Right lobe of liver (tissue), 6 donors: Measurements from ENCODE around the gene PRKAR1B. TPM values are rescaled to one million over a fixed set of nuclear protein-coding genes. Genes with fewer than 3 reads are reported as not detected.
"Not testable (repeated sequence)": the region's sequence is repeated elsewhere in the genome, so short reads cannot be mapped to it uniquely, and the experiment has no call there.

Experiments
- ATAC-seq, 4 donors: fragments of 200-7000 bp; cut with Tn5 transposase; one replicate each; pipeline ENCODE4 v1.9.1; 2020; ENCODE audit warnings: mild to moderate bottlenecking in 4 of 4, moderate library complexity in 4 of 4
- DNase-seq, 3 donors: peaks; one replicate each; pipeline ENCODE4 v3.0.0-alpha.2; 2020
- H3K27ac ChIP-seq, 3 donors: fragments of 200-600 bp; one replicate each; pipeline ENCODE4 v1.8.0; 2022
- H3K27me3 ChIP-seq, 2 donors: fragments of 200-600 bp; one replicate each; pipeline ENCODE4 v1.8.0; 2022
- H3K36me3 ChIP-seq, 4 donors: fragments of 200-600 bp; sonication (generic) in 1 of 4; one replicate each; pipeline versions ENCODE4 v1.5.1 to v1.8.0; 2017 to 2022; ENCODE audit warnings: control low read depth in 1 of 4
- H3K4me1 ChIP-seq, 4 donors: fragments of 200-600 bp; sonication (generic) in 1 of 4; one replicate each; pipeline versions ENCODE4 v1.5.1 to v1.8.0; 2017 to 2022; ENCODE audit warnings: control low read depth in 1 of 4
- H3K4me3 ChIP-seq, 3 donors: fragments of 200-600 bp; one replicate each; pipeline ENCODE4 v1.8.0; 2022
- H3K9me3 ChIP-seq, 4 donors: fragments of 200-600 bp; sonication (generic) in 1 of 4; one replicate each; pipeline versions ENCODE4 v1.5.1 to v1.8.0; 2017 to 2022; ENCODE audit warnings: control low read depth in 1 of 4
- POLR2A ChIP-seq: fragments of 450-650 bp; IDR thresholded peaks from one replicate; pipeline ENCODE4 v1.6.1; 2017; ENCODE audit warnings: antibody characterized with exemption, mild to moderate bottlenecking
- WGBS: methylation state at CpG from one replicate; pipeline ENCODE4 v1.1.6; 2018; ENCODE audit warnings: low coverage, low lambda C conversion rate; ENCODE audit not compliant: insufficient coverage; ENCODE audit errors: missing lambda C conversion rate; 5-methylcytosine and 5-hydroxymethylcytosine counted together
- intact Hi-C, 2 donors: fragments of 100-400 bp; cut with DNase I; formaldehyde crosslinking; loops; one replicate each; pipeline versions ENCODE4 v1.11.2 to v1.14.1; 2022
- total RNA-seq, 6 experiments: library from RNA; depleted of rRNA in 2 of 6; stranded (reverse); fragments of >200 nt in 2 of 6; fragmentation: NEBNext Ultra II Directional in 3 of 6; extraction: Animal tissue kit (Norgen Biotek cat#: 25700) in 3 of 6; gene quantifications; one replicate each; pipeline versions ENCODE4 v1.1.0 to v1.2.4, GENCODE V29; 2016 to 2023
- TF ChIP-seq, protein P1 (sequence below), 4 donors: fragments of 200-600 bp in 3 of 4; fragments of 450-650 bp in 1 of 4; IDR thresholded peaks; one replicate each; pipeline versions ENCODE4 v1.5.1 to v1.8.0; 2016 to 2022; ENCODE audit warnings: antibody characterized with exemption in 4 of 4, mild to moderate bottlenecking in 2 of 4
- donor health status: DM: no; HTN: yes; CAD: no.
- donor health status: DM: no; HTN: no; CAD: no.
- donor health status: DM: no; HTN: no; CAD: no.
- donor health status: DM: no; HTN: yes; CAD: no.
- donor health status: DM: no; HTN: yes; CAD: no.

The PRKAR1B gene
- total RNA-seq, 6 experiments from 2014 or later: 4.7 to 20.8 (median 11.3) TPM

DNA sequence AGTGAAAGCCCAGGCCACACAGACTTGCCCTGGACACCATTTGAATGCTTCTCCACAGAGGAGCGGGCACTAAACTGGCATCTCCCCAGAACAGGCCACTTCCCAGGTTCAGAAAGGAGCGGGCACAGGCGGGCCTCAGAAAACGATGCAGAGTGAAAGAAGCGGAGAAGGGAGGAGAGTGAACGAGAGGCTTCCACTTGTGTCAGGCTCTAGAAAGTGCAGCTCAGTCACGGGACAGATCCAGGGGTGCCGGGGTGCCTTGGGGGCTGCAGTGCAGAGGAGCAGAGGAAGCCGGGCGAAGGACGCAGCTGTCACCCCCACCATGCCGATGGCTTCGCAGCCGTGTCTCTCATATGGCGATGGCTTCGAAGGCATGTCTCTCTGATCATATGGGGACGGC lies 26.1 kb upstream of the PRKAR1B start:
- DNase-seq (peak in 1 of 3 donors; percentile 40), ATAC-seq (no peak)
- Histone ChIP-seq H3K9me3 (no peaks in the 10 kb centered on the region), H3K36me3 (peaks cover 0 to 27% (median 11%) of the 10 kb centered on the region in 4 donors), H3K27me3 (no peaks in the 10 kb centered on the region), H3K27ac (no peak overlapping the region), H3K4me3 (no peak overlapping the region), H3K4me1 (no peaks in the 10 kb centered on the region)
- intact Hi-C loops: no loop called here
- TF ChIP-seq POLR2A: no peak
- TF ChIP-seq, protein P1, sequence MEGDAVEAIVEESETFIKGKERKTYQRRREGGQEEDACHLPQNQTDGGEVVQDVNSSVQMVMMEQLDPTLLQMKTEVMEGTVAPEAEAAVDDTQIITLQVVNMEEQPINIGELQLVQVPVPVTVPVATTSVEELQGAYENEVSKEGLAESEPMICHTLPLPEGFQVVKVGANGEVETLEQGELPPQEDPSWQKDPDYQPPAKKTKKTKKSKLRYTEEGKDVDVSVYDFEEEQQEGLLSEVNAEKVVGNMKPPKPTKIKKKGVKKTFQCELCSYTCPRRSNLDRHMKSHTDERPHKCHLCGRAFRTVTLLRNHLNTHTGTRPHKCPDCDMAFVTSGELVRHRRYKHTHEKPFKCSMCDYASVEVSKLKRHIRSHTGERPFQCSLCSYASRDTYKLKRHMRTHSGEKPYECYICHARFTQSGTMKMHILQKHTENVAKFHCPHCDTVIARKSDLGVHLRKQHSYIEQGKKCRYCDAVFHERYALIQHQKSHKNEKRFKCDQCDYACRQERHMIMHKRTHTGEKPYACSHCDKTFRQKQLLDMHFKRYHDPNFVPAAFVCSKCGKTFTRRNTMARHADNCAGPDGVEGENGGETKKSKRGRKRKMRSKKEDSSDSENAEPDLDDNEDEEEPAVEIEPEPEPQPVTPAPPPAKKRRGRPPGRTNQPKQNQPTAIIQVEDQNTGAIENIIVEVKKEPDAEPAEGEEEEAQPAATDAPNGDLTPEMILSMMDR (IDR thresholded peaks at IDR 0.05): no peak
- 97% methylated on average over 11 of the region's 17 CpGs for WGBS

DNA sequence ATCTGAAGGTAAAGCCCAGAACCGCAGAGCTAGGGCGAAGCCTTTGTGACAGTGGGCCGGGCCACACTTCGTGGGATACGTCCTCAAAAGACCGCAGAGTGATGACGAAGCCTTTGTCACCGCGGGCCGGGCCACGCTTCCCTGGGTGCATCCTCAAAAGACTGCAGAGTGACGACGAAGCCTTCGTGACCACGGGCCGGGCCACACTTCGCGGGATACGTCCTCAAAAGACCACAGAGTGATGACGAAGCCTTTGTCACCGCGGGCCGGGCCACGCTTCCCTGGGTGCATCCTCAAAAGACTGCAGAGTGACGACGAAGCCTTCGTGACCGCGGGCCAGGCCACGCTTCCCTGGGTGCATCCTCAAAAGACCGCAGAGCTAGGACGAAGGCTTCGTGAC lies 25.2 kb upstream of the PRKAR1B start:
- intact Hi-C loops, ATAC-seq, H3K4me3 ChIP-seq, H3K27me3 ChIP-seq, H3K9me3 ChIP-seq, H3K4me1 ChIP-seq, H3K27ac ChIP-seq: not testable (repeated sequence)
- WGBS: 88% methylated on average over 31 of the region's 33 CpGs
- H3K36me3 ChIP-seq: peaks cover 0 to 21% (median 7%) of the 10 kb centered on the region in 4 donors
- peak in 1 of 3 donors; percentile 52 for DNase-seq

DNA sequence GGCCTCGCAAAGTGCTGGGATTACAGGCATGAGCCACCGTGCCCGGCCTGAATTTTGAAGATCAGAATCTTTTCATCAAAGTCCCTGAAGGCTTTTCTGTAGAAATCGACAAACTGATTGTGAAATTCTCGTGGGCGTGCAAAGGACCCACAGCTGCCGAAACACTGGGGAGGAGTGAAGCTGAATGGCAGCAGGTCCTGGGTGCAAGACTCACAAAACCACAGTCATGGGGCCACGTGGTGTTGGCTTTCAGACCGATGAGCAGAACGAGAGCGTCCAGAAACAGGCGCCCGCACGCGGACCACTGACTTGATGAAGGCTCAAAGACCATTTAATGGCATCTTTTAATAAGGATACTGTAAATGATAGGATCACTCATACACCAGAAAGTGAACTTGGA lies 24.7 kb upstream of the PRKAR1B start:
- H3K4me3 ChIP-seq: no peak overlapping the region
- H3K27ac ChIP-seq: no peak overlapping the region
- DNase-seq (peak in 1 of 3 donors; percentile 20), ATAC-seq (no peak)
- H3K27me3 ChIP-seq: no peaks in the 10 kb centered on the region
- no peak for TF ChIP-seq POLR2A
- TF ChIP-seq, protein P1 (IDR thresholded peaks at IDR 0.05): no peak
- H3K4me1 ChIP-seq: no peaks in the 10 kb centered on the region
- intact Hi-C loops: no loop called here
- no peaks in the 10 kb centered on the region for H3K9me3 ChIP-seq
- peaks cover 0 to 17% (median 5%) of the 10 kb centered on the region in 4 donors for H3K36me3 ChIP-seq
- 90% methylated on average over 15 of the region's 15 CpGs for WGBS

DNA sequence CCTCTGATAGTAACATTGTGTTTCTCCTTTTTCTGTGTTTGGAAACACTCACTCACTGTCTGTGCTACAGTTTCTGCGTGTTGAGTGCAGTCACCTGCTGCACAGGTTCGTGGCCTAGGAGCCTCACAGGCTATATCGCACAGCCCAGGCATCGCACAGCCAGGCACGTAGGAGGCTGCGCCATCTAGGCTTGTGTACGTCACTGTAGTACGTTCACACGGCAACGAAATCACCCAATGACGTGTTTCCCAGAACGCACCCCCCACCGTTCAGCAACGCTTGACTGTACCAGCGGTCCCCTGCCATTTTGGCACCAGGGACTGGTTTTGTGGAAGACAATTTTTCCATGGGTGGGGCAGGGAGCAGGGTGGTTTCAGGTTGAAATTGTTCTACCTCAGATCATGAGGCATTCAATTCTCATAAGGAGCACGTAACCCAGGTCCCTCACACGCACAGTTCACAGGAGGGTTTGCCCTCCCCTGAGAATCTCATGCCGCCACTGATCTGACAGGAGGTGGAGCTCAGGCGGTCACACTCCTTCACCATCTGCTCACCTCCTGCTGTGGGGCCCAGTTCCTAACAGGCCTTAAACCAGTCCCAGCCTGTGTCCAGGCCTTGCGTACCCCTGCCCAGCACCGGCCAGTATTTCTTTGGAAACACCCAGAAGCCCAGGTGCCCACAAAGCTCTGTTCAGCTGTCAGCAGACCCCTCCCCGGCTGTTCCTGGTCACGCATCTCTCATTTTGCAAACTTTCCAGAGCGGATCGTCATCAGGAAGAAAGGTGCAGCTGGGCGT lies 23.2 kb upstream of the PRKAR1B start:
- Histone ChIP-seq H3K27me3 (no peaks in the 10 kb centered on the region), H3K27ac (no peak overlapping the region), H3K36me3 (peaks cover 0 to 10% (median 5%) of the 10 kb centered on the region in 4 donors), H3K4me3 (no peak overlapping the region), H3K4me1 (no peaks in the 10 kb centered on the region), H3K9me3 (no peaks in the 10 kb centered on the region)
- no peak for ATAC-seq
- 97% methylated on average over 6 of the region's 26 CpGs for whole genome bisulfite sequencing
- no peak for TF ChIP-seq POLR2A
- TF ChIP-seq, protein P1 (IDR thresholded peaks at IDR 0.05): no peak
- peak in 1 of 3 donors; percentile 30 for DNase-seq
- intact Hi-C loops: no loop called here

DNA sequence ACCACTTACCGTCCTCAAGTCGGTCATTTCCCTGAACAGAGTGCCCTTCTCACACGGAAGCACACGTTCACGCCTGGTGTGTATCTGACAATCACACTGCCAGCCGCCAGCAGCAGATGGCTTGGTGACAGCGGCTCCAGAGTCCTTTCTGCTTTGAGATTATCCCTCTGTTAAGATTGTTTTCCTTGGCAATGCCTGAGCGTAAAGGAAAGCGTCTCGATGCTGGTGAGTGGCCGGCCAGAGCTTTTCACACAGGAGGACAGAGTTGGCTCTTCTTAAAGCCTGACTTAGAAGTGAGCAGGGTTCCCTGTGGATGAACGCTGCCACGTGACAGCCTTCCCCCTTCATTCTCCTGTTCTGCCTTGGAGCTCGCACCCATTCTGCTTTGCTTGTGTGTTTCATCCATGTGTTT lies 22.1 kb upstream of the PRKAR1B start:
- Histone ChIP-seq H3K36me3 (no peaks in the 10 kb centered on the region), H3K9me3 (no peaks in the 10 kb centered on the region), H3K27me3 (no peaks in the 10 kb centered on the region), H3K4me3 (no peak overlapping the region), H3K4me1 (no peaks in the 10 kb centered on the region), H3K27ac (no peak overlapping the region)
- intact Hi-C loops: no loop called here
- WGBS: 60% methylated on average over 1 of the region's 14 CpGs
- DNase-seq: no peak
- ATAC-seq: no peak
- TF ChIP-seq, protein P1 (IDR thresholded peaks at IDR 0.05): no peak
- no peak for TF ChIP-seq POLR2A
